ENCODE data around the gene COL5A3. TPM values are rescaled to one million over a fixed set of nuclear protein-coding genes. Genes with fewer than 3 reads are reported as not detected.
A peak's percentile ranks its signal among the peaks of the same experiment; 100 is the strongest.

COL5A3 gene
- total and polyA plus RNA-seq, 5 donors = 8.6 to 19.1 (median 13.5) TPM

- Histone ChIP-seq H3K4me3 (ENCODE audit: low read length) (peak overlapping the region; percentile 48), H3K27ac (ENCODE audit: low read length) (no peak overlapping the region), H3K27me3 (ENCODE audit: control insufficient read depth, insufficient read depth) (no peaks in the 10 kb centered on the region), H3K4me1 (ENCODE audit: control insufficient read depth, insufficient read depth, low read length) (no peaks in the 10 kb centered on the region), H3K9me3 (ENCODE audit: control insufficient read depth, low read length) (no peaks in the 10 kb centered on the region)
- peak in 2 of 3 donors; percentile 68 to 74 for DNase-seq
- intact Hi-C loops (cut with DNase I) = no loop called here
- 3% methylated on average over 95 of the region's 95 CpGs for WGBS
- ATAC-seq = peak in 1 of 2 donors; percentile 4
Observed at GRCh38 chr19:9913237-9914000, 96.9 kb downstream of the COL5A3 start.

DNA sequence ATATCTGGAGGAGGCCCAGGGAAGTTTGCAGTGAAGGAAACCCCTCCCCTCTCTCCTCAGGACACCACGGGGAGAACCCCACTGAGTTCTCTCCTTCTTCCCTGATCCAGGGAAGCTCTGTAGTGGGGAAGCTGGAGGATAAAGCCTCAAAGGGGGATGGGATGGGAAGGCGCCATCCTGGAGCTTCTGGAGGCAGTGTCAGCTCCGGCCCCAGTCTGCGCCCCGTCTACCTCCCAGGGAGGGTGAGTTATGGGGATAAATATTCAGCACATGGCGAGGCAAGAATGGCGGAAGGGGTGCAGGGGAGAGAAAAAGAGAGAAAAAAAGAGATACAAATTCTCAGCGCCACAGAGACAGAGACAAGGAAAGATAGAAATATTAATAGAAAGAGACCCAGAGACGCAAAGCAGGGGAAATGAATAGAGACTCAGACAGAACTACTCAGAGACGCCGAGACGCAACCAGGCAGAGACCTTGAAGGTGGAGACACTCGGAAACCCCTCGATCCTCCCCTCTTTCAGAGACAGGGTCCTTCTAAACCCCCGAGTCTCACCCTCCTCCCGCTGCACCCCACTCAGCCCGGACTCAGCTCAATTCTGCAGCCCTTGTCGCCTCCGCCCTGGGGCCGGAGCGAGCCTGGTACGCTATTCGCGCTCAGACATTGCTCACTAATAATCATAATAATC is 97.6 kb downstream of the COL5A3 start:
- no peak for DNase-seq

DNA sequence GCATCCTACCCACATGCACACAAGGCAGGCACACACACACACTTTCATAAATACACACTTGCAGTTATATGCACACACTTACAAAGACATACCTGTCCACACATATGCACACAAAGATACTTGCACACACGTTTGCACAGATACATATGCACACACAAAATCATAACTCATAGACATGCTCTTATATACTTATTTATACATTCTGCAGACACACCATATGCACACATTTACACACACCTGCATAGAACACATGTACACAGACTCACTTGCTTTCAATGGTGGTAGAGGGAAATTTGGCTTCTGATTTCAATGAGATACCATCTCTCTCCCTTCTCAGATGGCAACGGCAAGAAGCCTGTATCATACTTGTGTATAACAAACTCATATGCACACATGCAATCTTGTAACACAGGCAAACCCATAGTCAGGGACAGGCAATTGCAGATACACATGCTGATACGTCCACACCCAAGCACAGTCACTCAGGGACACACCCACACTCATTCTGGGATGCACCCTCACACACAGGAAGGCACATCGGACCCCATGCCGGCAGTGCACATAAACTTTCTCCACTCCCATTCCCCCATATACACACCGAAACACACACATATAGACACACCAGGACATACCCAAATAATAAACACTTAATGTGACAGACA is 98.6 kb downstream of the COL5A3 start:
- intact Hi-C loops (cut with DNase I) = no loop called here
- H3K4me3 ChIP-seq (ENCODE audit: low read length) = no peak overlapping the region
- DNase-seq = no peak
- 71% methylated on average over 6 of the region's 6 CpGs for WGBS
- no peak for ATAC-seq
- no peaks in the 10 kb centered on the region for H3K27me3 ChIP-seq (ENCODE audit: control insufficient read depth, insufficient read depth)
- H3K27ac ChIP-seq (ENCODE audit: low read length) = no peak overlapping the region
- no peaks in the 10 kb centered on the region for H3K9me3 ChIP-seq (ENCODE audit: control insufficient read depth, low read length)
- H3K4me1 ChIP-seq (ENCODE audit: control insufficient read depth, insufficient read depth, low read length) = no peaks in the 10 kb centered on the region

More for the DNA sequence above, 97.6 kb downstream of the COL5A3 start:
- Histone ChIP-seq H3K9me3 (ENCODE audit: control insufficient read depth, low read length) (no peaks in the 10 kb centered on the region), H3K4me1 (ENCODE audit: control insufficient read depth, insufficient read depth, low read length) (no peaks in the 10 kb centered on the region), H3K27ac (ENCODE audit: low read length) (no peak overlapping the region), H3K27me3 (ENCODE audit: control insufficient read depth, insufficient read depth) (no peaks in the 10 kb centered on the region), H3K4me3 (ENCODE audit: low read length) (no peak overlapping the region)
- intact Hi-C loops (cut with DNase I) = no loop called here
- ATAC-seq = no peak
- WGBS = 32% methylated on average over 24 of the region's 24 CpGs

DNA sequence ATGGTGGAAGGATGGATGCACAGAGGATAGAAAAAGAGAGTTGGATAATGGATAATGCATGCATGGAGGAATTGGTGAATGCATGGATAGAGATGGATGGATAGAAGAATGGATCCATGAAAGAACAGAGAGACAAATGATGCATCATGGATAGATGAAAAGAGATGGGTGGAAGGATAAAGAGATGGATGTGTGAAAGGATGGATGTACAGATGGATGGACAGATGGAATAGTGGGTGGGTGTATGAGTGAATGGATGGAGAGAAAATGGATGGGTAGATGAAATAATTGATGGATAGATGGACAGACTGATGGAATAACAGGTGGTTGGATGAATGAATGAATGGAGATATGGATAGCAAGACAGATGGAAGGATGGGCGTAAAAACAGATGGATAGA is 99.7 kb downstream of the COL5A3 start:
- Histone ChIP-seq H3K27ac (ENCODE audit: low read length) (no peak overlapping the region), H3K9me3 (ENCODE audit: control insufficient read depth, low read length) (no peaks in the 10 kb centered on the region), H3K4me1 (ENCODE audit: control insufficient read depth, insufficient read depth, low read length) (peaks cover 2% of the 10 kb centered on the region), H3K4me3 (ENCODE audit: low read length) (no peak overlapping the region), H3K27me3 (ENCODE audit: control insufficient read depth, insufficient read depth) (no peaks in the 10 kb centered on the region)
- intact Hi-C loops (cut with DNase I) = no loop called here
- DNase-seq (no peak), ATAC-seq (no peak)
- WGBS = 92% methylated on average over 1 of the region's 1 CpG

Small RNA genes lying within 50 kb of the gene (microRNA-seq; reads per million reads assigned to microRNA genes)
- 0 reads per million in 2 donors for gene MIR5589

Other genes starting within 250 kb of the COL5A3 start
- gene ZNF846, start 241.8 kb downstream of the COL5A3 start, total RNA-seq = 10 to 100 TPM in 3 of 4 donors, 1 to 10 TPM in 1; 8.4 to 14.6 (median 14.4) TPM
- 10.9 TPM for gene ZNF846, start 241.8 kb downstream of the COL5A3 start, polyA plus RNA-seq
- gene FBXL12, start 191.4 kb downstream of the COL5A3 start, total RNA-seq = 10 to 100 TPM; 12.2 to 14.5 (median 13.8) TPM
- 13.9 TPM for gene FBXL12, start 191.4 kb downstream of the COL5A3 start, polyA plus RNA-seq
- gene UBL5, start 182.6 kb downstream of the COL5A3 start, total RNA-seq = 100 to 1,000 TPM; 439 to 544 (median 471) TPM
- 1,516 TPM for gene UBL5, start 182.6 kb downstream of the COL5A3 start, polyA plus RNA-seq
- 10 to 100 TPM; 81.9 to 98.2 (median 90.2) TPM for gene PIN1, start 175.2 kb downstream of the COL5A3 start, total RNA-seq
- gene PIN1, start 175.2 kb downstream of the COL5A3 start, polyA plus RNA-seq = 113 TPM
- gene OLFM2, start 74.0 kb downstream of the COL5A3 start, total RNA-seq = 1 to 10 TPM; 5.9 to 9.2 (median 7.4) TPM
- 15.9 TPM for gene OLFM2, start 74.0 kb downstream of the COL5A3 start, polyA plus RNA-seq
- not detected for gene RDH8, start 3.0 kb upstream of the COL5A3 start, total RNA-seq
- gene RDH8, start 3.0 kb upstream of the COL5A3 start, polyA plus RNA-seq = not detected
- gene SHFL, start 75.8 kb upstream of the COL5A3 start, total RNA-seq = 10 to 100 TPM; 14.5 to 16.0 (median 15.2) TPM
- gene SHFL, start 75.8 kb upstream of the COL5A3 start, polyA plus RNA-seq = 16.0 TPM
- not detected for gene ANGPTL6, start 92.2 kb upstream of the COL5A3 start, total RNA-seq
- gene ANGPTL6, start 92.2 kb upstream of the COL5A3 start, polyA plus RNA-seq = 0.25 TPM
- 10 to 100 TPM; 16.5 to 29.4 (median 25.7) TPM for gene PPAN, start 95.9 kb upstream of the COL5A3 start, total RNA-seq
- 25.2 TPM for gene PPAN, start 95.9 kb upstream of the COL5A3 start, polyA plus RNA-seq
- gene P2RY11, start 101.2 kb upstream of the COL5A3 start, total RNA-seq = 1 to 10 TPM; 4.4 to 6.6 (median 4.9) TPM
- 2.9 TPM for gene P2RY11, start 101.2 kb upstream of the COL5A3 start, polyA plus RNA-seq
- 100 to 1,000 TPM; 144 to 183 (median 158) TPM for gene EIF3G, start 109.4 kb upstream of the COL5A3 start, total RNA-seq
- 127 TPM for gene EIF3G, start 109.4 kb upstream of the COL5A3 start, polyA plus RNA-seq
- gene DNMT1, start 184.4 kb upstream of the COL5A3 start, total RNA-seq = 10 to 100 TPM; 21.0 to 37.2 (median 30.3) TPM
- 19.3 TPM for gene DNMT1, start 184.4 kb upstream of the COL5A3 start, polyA plus RNA-seq
- gene S1PR2, start 220.8 kb upstream of the COL5A3 start, total RNA-seq = 10 to 100 TPM in 2 of 4 donors, 1 to 10 TPM in 2; 4.7 to 18.8 (median 9.5) TPM
- 3.5 TPM for gene S1PR2, start 220.8 kb upstream of the COL5A3 start, polyA plus RNA-seq
- 10 to 100 TPM; 54.1 to 65.4 (median 60.5) TPM for gene MRPL4, start 241.7 kb upstream of the COL5A3 start, total RNA-seq
- 66.6 TPM for gene MRPL4, start 241.7 kb upstream of the COL5A3 start, polyA plus RNA-seq